Left ventricle myocardium inferior (tissue), 1 donor: ENCODE results near the gene NEMF. TPM values are rescaled to one million over a fixed set of nuclear protein-coding genes. Genes with fewer than 3 reads are reported as not detected.

Experiments
- DNase-seq: peaks from one replicate; pipeline ENCODE4 v3.0.0-alpha.2; 2020
- H3K27ac ChIP-seq: fragments of 200-600 bp; replicated peaks from 2 replicates; pipeline ENCODE4 v1.8.0; 2021
- H3K27me3 ChIP-seq: fragments of 200-600 bp; 2 replicates; pipeline ENCODE4 v1.8.0; 2021; ENCODE audit warnings: low read depth
- H3K36me3 ChIP-seq: fragments of 200-600 bp; 2 replicates; pipeline ENCODE4 v1.8.0; 2021
- H3K4me1 ChIP-seq: fragments of 200-600 bp; 2 replicates; pipeline ENCODE4 v1.8.0; 2021
- H3K4me3 ChIP-seq: fragments of 200-600 bp; 2 replicates; pipeline ENCODE4 v1.8.0; 2021; ENCODE audit warnings: mild to moderate bottlenecking, moderate library complexity
- H3K9me3 ChIP-seq: fragments of 200-600 bp; replicated peaks from 2 replicates; pipeline ENCODE4 v1.8.0; 2021
- CTCF ChIP-seq: fragments of 200-600 bp; IDR thresholded peaks from 2 replicates; pipeline ENCODE4 v1.8.0; 2021; ENCODE audit warnings: antibody characterized with exemption, mild to moderate bottlenecking, borderline replicate concordance
- intact Hi-C: fragments of 100-400 bp; cut with micrococcal nuclease; formaldehyde crosslinking; loops from one replicate; pipeline ENCODE4 v1.11.0; 2022
- total RNA-seq: library from RNA; stranded (reverse); fragmentation: NEBNext Ultra II Directional; extraction: Animal tissue kit (Norgen Biotek cat#: 25700); gene quantifications from one replicate; pipeline ENCODE4 v1.2.1, GENCODE V29; 2021
- donor health status: DM: no; HTN: yes; CAD: no; lungs with severe emphysema.

The NEMF gene
- total RNA-seq, 1 donor from 2014 or later: 52.7 TPM

- peak overlapping the region; percentile 96 for H3K4me3 ChIP-seq
- H3K27ac ChIP-seq: peak overlapping the region; percentile 100
- intact Hi-C loops: no loop called here
- H3K27me3 ChIP-seq: no peaks in the 10 kb centered on the region
- peaks cover 56% of the 10 kb centered on the region for H3K4me1 ChIP-seq
- peaks cover 14% of the 10 kb centered on the region for H3K36me3 ChIP-seq
- peak; percentile 3 for TF ChIP-seq CTCF
- no peak for DNase-seq
- no peaks in the 10 kb centered on the region for H3K9me3 ChIP-seq
These were observed 39.7 kb upstream of the NEMF start for GRCh38 chr14:49892301-49892635.

DNA sequence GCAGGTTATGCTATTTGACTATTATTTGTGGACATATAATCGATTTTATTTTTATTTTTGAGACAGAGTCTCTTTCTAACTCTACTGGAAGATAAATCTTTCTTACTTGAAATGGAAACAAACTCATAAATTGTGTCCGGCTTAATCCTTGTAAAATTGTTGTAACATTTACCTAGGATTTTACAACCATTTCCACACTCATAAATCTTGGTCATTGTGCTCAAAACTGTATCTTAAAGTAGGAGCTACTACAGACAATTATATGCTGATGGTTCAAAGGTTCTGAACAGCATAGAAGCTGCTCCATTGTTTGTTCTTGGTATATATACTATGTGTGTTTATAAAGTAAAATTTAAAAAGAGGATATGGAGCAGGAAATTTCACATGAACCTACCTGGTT, 35.7 kb upstream of the NEMF start:
- Histone ChIP-seq H3K4me3 (no peak overlapping the region), H3K27me3 (no peaks in the 10 kb centered on the region), H3K4me1 (peaks cover 16% of the 10 kb centered on the region), H3K27ac (no peak overlapping the region), H3K36me3 (no peaks in the 10 kb centered on the region), H3K9me3 (no peaks in the 10 kb centered on the region)
- no peak for TF ChIP-seq CTCF
- no peak for DNase-seq
- intact Hi-C loops: no loop called here

DNA sequence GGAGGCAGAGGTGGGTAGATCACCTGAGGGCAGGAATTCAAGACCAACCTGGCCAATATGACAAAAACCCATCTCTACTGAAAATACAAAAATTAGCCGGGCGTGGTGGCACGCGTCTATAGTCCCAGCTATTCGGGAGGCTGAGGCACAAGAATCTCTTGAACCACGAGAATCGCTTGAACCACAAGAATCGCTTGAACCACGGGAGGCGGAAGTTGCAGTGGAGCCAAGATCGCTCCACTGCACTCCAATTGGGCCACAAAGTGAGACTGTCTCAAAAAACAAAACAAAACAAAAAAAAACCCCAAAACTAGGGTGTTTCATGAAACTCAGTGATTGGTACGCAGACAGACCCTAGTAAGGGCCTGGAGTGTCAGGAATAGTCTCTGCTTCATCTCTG, 33.9 kb upstream of the NEMF start:
- no peaks in the 10 kb centered on the region for H3K9me3 ChIP-seq
- intact Hi-C loops: no loop called here
- no peak overlapping the region for H3K4me3 ChIP-seq
- TF ChIP-seq CTCF: no peak
- H3K27ac ChIP-seq: no peak overlapping the region
- no peak for DNase-seq
- no peaks in the 10 kb centered on the region for H3K36me3 ChIP-seq
- H3K4me1 ChIP-seq: peaks cover under 1% of the 10 kb centered on the region
- no peaks in the 10 kb centered on the region for H3K27me3 ChIP-seq

GRCh38 chr14:49882826-49883694, 30.5 kb upstream of the NEMF start:
- no peak for TF ChIP-seq CTCF
- intact Hi-C loops: no loop called here
- H3K4me1 ChIP-seq: no peaks in the 10 kb centered on the region
- H3K9me3 ChIP-seq: no peaks in the 10 kb centered on the region
- DNase-seq: no peak
- no peaks in the 10 kb centered on the region for H3K36me3 ChIP-seq
- H3K27me3 ChIP-seq: no peaks in the 10 kb centered on the region
- H3K4me3 ChIP-seq: no peak overlapping the region
- no peak overlapping the region for H3K27ac ChIP-seq

- no peaks in the 10 kb centered on the region for H3K36me3 ChIP-seq
- TF ChIP-seq CTCF: no peak
- H3K27ac ChIP-seq: no peak overlapping the region
- H3K9me3 ChIP-seq: no peaks in the 10 kb centered on the region
- H3K4me1 ChIP-seq: no peaks in the 10 kb centered on the region
- no peaks in the 10 kb centered on the region for H3K27me3 ChIP-seq
- no peak for DNase-seq
- intact Hi-C loops: no loop called here
- no peak overlapping the region for H3K4me3 ChIP-seq
These were observed 28.9 kb upstream of the NEMF start for GRCh38 chr14:49881350-49882001.
